PFSK-1 (cell line): ENCODE measurements around the gene CLIC3.

Experiments used
- FOXP2 ChIP-seq: optimal IDR thresholded peaks from 2 replicates; pipeline ENCODE3; 2011; ENCODE audit warnings: borderline replicate concordance, control low read depth, inconsistent platforms; ENCODE audit not compliant: insufficient read depth; ENCODE audit errors: extremely low read length, extremely low read depth
- POLR2AphosphoS5 ChIP-seq: IDR thresholded peaks from 2 replicates; pipeline ENCODE4 v1.6.1; 2012; ENCODE audit warnings: low read depth, mild to moderate bottlenecking, control low read depth, low read length, moderate library complexity
- REST ChIP-seq, 2 experiments: IDR thresholded peaks; 2 replicates each; pipeline versions ENCODE4 v1.6.1 to v1.8.0; 2011 to 2012; ENCODE audit warnings: low read depth in 2 of 2, low read length in 2 of 2, control low read depth in 1 of 2, inconsistent platforms in 1 of 2, mild to moderate bottlenecking in 1 of 2, moderate library complexity in 1 of 2; ENCODE audit not compliant: insufficient read depth in 1 of 2
- SIN3A ChIP-seq: IDR thresholded peaks from 2 replicates; pipeline ENCODE4 v1.6.1; 2012; ENCODE audit warnings: mild to moderate bottlenecking, low read length, moderate library complexity, borderline replicate concordance; ENCODE audit not compliant: insufficient read depth

- TF ChIP-seq SIN3A (no peak), POLR2AphosphoS5 (no peak), REST (IDR thresholded peaks at IDR 0.05; ENCODE audit: insufficient read depth in 1 of 2, low read depth in 2 of 2, low read length in 2 of 2) (no peak), FOXP2 (no peak)
Measured at GRCh38 chr9:136958473-136958872, 37.9 kb downstream of the CLIC3 start.
